Measurements from ENCODE around the gene CTPS1. TPM values are rescaled to one million over a fixed set of nuclear protein-coding genes. Genes with fewer than 3 reads are reported as not detected.

Gene CTPS1
- total RNA-seq, 1 experiment from 2014 or later, result 112 TPM

DNA sequence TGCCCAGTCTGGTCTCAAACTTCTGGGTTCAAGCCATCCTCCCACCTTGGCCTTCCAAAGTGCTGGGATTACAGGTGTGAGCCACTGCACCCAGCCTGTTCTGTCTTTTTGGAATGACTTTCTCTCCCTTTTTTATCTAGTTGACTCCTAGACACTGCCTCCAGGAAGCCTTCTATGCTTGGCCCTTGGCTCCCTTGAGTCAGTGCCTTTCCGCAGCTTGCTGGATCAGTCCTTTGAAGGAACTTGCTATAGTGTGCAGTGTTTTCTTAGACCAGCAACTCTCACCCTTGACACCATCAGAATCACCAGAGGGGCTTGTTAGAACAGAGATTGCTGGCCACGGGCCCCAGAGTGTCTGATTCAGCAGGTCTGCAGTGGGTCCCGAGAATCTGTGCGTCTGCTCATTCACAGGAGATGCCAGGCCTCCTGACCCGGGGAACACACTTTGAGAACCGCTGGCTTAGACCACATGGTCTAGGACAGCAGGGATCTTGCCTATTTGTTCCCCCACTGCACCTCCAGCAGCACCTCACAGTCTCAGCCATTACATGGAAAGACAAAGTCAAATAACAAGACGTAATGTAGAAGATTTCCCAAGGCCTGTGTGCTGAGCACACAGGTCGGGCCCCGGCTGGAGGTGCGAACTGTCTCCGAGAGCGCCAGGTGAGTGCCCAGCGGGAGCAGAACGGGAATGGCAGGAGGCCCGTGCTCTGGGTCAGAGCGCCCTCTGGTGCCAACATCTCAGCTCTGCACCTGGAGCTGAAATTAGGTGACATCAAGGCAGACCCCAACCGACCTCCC is 27.4 kb upstream of the CTPS1 start:
- DNase-seq, result peak; percentile 57 to 79
- no peaks in the 10 kb centered on the region for H3K4me1 ChIP-seq
- no peaks in the 10 kb centered on the region for H3K36me3 ChIP-seq

DNA sequence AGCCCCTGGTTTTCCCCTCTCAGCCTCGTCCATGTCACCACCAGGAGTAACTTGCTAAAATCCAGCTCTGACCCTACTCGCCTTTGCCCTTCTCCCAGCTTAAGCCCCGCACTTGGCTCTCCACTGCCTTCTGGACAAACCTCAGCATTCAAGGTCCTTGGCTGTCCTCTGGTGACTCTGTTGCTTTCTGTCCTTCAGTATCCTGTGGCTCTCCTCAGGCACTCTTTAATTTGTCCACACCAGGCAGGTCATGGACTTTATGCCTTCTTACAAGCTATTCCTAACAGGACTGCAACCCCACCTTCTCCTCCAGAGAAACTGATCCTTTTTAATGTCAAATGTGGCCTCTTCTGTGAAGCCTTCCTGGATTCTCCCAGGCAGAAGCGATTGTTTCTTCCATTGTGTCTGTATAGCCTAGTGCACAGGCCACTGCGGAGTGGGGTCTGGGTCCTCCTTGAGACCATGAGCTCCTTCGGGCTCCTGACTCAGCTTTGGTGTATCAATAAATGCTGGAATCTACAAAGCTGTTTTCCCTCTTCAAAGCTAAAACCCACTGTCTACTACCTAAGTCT is 26.7 kb upstream of the CTPS1 start:
- Histone ChIP-seq H3K36me3 (no peaks in the 10 kb centered on the region), H3K4me1 (no peaks in the 10 kb centered on the region), H3K27ac (no peak overlapping the region), H3K9me3 (replicated peaks) (no peaks in the 10 kb centered on the region), H3K27me3 (no peaks in the 10 kb centered on the region; the same call in 1 of the 2 replicates), H3K4me3 (no peak overlapping the region)
- no peak for DNase-seq

More for the DNA sequence above, 27.4 kb upstream of the CTPS1 start:
- Histone ChIP-seq H3K27me3 (no peaks in the 10 kb centered on the region; the same call in 1 of the 2 replicates), H3K4me3 (no peak overlapping the region), H3K9me3 (replicated peaks) (no peaks in the 10 kb centered on the region), H3K27ac (no peak overlapping the region)

DNA sequence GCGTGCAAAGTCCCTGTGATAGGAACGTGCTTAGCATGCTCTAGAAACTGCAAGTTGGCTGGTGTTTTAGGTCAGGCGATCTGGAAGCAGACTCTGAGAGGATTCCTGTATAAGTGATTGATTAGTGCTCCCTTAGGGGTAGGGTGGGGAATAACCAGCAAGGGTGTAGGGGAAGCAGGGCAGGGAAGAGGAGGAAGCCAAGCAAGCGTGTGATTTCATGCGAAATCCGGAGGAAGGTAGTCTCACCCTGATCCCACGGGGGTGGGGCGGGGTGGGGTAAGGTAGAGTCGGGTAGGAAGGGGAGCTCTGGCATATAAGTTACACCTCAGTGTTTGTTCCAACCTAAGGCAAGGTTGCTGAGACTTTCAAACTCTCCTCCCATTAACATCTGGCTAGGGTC is 24.9 kb upstream of the CTPS1 start:
- no peaks in the 10 kb centered on the region for H3K4me1 ChIP-seq
- DNase-seq, result no peak
- no peak overlapping the region for H3K27ac ChIP-seq
- H3K4me3 ChIP-seq, result no peak overlapping the region
- H3K27me3 ChIP-seq, result no peaks in the 10 kb centered on the region; the same call in 1 of the 2 replicates
- no peaks in the 10 kb centered on the region for H3K9me3 ChIP-seq (replicated peaks)
- no peaks in the 10 kb centered on the region for H3K36me3 ChIP-seq

DNA sequence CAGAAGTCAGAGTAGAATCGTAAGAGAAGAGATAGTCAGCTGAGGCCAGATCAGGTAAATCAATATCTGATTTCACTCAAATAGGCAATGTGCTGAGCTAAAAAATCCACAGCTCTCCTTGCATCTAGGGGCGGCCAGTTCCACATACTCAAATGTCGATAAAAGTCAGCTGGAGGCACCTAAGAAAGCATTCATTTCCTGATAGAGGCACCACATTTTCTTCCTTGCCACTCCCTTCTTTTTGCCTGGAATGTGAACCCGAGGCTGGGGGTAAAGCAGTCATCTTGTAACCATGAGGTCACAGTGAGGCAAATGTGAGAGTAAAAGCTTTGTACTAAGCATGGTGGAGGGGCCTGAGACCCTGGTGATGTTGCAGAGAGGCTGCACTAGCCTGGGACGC is 24.2 kb upstream of the CTPS1 start:
- H3K27me3 ChIP-seq, result no peaks in the 10 kb centered on the region; the same call in 1 of the 2 replicates
- H3K27ac ChIP-seq, result no peak overlapping the region
- no peak overlapping the region for H3K4me3 ChIP-seq
- H3K36me3 ChIP-seq, result no peaks in the 10 kb centered on the region
- DNase-seq, result no peak
- H3K9me3 ChIP-seq (replicated peaks), result no peaks in the 10 kb centered on the region
- no peaks in the 10 kb centered on the region for H3K4me1 ChIP-seq

DNA sequence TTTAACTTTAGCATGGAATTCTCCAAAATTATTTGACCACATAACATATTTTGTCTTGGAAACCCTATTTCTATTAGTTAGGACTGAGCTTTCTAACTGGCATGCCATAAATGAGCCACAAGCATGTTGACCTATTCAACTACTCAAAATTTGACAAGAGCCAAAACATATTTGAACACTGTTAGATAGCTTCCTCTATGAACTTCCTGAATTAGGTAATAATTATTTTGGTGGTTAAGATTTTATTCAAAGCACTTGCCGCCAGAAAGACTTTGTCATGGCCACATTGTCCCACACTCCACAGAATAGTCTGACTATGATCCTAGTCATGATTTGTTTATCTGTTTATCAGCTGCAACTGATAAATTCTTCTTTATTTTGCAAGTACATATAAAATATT is 23.1 kb upstream of the CTPS1 start:
- Histone ChIP-seq H3K27me3 (no peaks in the 10 kb centered on the region; the same call in 1 of the 2 replicates), H3K4me3 (no peak overlapping the region), H3K36me3 (no peaks in the 10 kb centered on the region), H3K9me3 (replicated peaks) (no peaks in the 10 kb centered on the region), H3K4me1 (no peaks in the 10 kb centered on the region), H3K27ac (no peak overlapping the region)
- DNase-seq, result no peak

DNA sequence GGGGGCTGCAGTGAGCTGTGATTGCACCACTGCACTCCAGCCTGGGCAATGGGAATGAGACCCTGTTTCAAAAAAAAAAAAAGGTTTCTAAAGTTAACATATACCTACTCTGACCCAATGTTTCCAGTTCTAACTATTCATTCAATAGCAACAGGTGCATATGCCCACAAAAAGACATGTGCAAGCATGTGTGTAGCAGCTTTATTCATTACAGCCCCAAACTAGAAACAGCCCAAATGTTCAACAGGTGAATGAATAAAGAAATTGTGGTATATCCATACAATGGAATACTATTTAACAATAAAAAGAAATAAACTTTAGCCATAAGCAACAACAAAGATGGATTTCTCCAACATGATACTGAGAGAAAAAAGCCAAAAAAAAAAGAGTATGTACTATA is 21.3 kb upstream of the CTPS1 start:
- Histone ChIP-seq H3K4me3 (no peak overlapping the region), H3K9me3 (replicated peaks) (no peaks in the 10 kb centered on the region), H3K4me1 (no peaks in the 10 kb centered on the region), H3K27ac (no peak overlapping the region), H3K36me3 (no peaks in the 10 kb centered on the region), H3K27me3 (peaks cover 3% of the 10 kb centered on the region; the same call in 1 of the 2 replicates)
- no peak for DNase-seq

DNA sequence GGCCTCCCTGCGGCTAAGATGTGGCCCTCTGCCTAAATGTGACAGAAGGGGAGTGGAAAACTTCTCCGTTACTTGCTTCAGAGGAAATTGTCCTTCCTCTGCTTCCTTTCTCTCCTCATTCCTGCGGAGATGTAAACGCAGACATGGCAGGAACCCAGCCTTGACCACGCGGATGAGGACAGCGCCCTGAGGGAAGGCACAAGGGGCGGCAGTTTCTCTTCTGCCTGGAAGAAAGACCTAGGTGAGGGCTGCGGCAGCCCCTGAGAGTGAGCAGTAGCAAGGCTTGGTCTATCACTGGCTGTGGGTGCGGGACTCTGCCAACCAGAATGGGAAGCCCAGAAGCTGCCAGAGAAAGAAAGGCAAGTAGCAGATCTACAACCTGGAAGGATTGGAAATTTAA is 14.0 kb upstream of the CTPS1 start:
- Histone ChIP-seq H3K27ac (no peak overlapping the region), H3K4me1 (peaks cover 18% of the 10 kb centered on the region), H3K27me3 (0 out of 2 replicates have a peak, but pooled peaks cover 3% of the 10 kb centered on the region), H3K36me3 (no peaks in the 10 kb centered on the region), H3K9me3 (replicated peaks) (no peaks in the 10 kb centered on the region), H3K4me3 (no peak overlapping the region)
- DNase-seq, result no peak

DNA sequence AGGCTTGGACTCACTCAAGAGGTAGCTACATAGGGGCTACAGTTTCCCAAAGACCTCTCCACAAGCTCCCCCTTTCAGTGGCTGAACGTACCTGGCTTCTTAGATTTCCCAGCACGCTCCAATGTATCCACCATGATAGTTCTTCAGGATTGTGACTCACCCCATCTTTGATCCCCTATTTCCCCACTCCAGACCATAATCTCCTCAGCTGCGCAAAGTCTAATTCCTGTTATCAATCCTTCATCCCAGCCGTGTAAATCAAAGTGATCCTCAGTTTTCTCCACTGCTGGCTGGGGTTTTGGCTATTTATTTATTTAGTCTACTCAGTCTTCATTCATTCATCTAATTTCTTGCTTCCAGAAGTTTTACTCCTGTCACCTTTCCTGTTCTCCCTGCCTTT is 13.1 kb upstream of the CTPS1 start:
- H3K36me3 ChIP-seq, result no peaks in the 10 kb centered on the region
- no peak overlapping the region for H3K27ac ChIP-seq
- peak in 1 of 2 experiments; percentile 32 for DNase-seq
- no peaks in the 10 kb centered on the region for H3K9me3 ChIP-seq (replicated peaks)
- no peak overlapping the region for H3K4me3 ChIP-seq
- H3K4me1 ChIP-seq, result peaks cover 18% of the 10 kb centered on the region
- 0 out of 2 replicates have a peak, but pooled peaks cover 3% of the 10 kb centered on the region for H3K27me3 ChIP-seq

DNA sequence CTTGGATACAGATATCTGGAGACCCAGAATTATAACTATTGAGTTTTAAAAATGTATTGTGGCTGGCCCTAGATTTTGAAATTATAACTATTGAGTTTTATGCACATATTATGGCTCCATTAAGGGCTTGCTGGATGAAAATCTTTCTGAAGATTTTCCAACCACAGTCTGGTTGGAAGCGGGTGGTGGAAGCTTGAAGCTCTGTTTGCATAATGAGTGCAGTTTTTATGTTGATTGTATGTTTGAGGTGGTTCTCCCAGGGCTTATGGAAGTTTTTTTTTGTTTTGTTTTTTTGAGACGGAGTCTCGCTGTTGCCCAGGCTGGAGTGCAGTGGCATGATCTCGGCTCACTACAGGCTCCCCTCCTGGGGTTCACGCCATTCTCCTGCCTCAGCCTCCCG is 10.1 kb upstream of the CTPS1 start:
- Histone ChIP-seq H3K36me3 (no peaks in the 10 kb centered on the region), H3K9me3 (replicated peaks) (no peaks in the 10 kb centered on the region), H3K4me3 (no peak overlapping the region), H3K4me1 (peaks cover 18% of the 10 kb centered on the region), H3K27ac (no peak overlapping the region), H3K27me3 (no peaks in the 10 kb centered on the region)
- DNase-seq, result no peak

DNA sequence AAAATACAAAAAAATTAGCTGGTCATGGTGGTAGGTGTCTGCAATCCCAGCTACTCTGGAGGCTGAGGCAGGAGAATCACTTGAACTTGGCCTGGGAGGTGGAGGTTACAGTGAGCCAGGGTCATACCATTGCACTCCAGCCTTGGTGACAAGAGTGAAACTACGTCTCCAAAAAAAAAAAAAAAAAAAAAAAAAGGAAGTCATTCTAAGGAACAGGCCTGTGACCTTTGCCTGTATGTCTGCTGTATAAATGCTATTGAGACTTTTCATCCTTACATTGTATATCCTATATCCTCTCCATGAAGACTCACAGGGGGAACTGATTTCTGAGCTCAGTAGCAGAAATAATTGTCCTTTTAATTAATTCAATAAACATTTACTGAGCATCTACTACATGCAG is 7.5 kb upstream of the CTPS1 start:
- Histone ChIP-seq H3K27ac (no peak overlapping the region), H3K4me1 (peaks cover 9% of the 10 kb centered on the region), H3K36me3 (no peaks in the 10 kb centered on the region), H3K9me3 (replicated peaks) (no peaks in the 10 kb centered on the region), H3K27me3 (no peaks in the 10 kb centered on the region), H3K4me3 (no peak overlapping the region)
- no peak for DNase-seq

DNA sequence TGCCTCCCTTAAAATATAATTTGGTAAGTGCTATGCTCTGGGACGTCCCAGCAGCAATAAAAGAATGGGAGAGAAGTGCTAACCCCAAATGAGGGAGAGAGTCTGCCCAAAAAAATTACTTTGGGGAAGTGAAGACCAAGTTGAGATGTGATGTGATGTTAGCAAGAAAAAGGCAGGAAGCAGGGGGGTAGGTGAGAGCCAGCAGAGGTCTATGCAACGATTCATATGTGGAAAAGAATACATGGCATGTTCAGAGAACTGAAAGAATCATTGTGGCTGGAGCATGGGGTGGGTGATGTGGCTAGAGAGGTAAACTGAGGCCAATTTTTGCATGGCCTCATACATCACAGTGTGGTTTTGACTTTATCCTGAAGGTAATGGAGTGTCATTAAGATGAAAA is 5.6 kb upstream of the CTPS1 start:
- no peak overlapping the region for H3K4me3 ChIP-seq
- H3K27ac ChIP-seq, result no peak overlapping the region
- no peaks in the 10 kb centered on the region for H3K9me3 ChIP-seq (replicated peaks)
- H3K27me3 ChIP-seq, result no peaks in the 10 kb centered on the region
- H3K36me3 ChIP-seq, result no peaks in the 10 kb centered on the region
- DNase-seq, result no peak
- H3K4me1 ChIP-seq, result no peaks in the 10 kb centered on the region

DNA sequence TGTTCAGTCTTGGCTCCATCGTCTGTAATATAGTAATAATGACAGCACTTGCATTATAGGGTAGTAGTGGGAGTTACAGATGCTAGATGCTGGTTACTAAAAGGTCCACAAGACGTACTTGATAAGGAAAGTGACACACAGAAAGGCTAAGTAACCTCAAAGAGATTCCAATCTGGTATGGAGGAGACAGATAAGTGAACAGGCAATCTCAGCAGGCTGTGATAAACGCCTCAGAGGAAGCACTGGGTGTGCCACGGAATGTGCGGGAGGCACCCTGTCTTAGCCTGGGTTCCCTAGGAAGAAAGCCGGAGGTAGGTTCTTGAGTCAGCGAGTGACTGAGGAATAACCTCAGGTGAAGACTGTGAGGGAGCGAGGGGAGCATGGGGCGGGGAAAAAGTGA is 4.6 kb upstream of the CTPS1 start:
- Histone ChIP-seq H3K4me3 (no peak overlapping the region), H3K9me3 (replicated peaks) (no peaks in the 10 kb centered on the region), H3K27ac (no peak overlapping the region), H3K36me3 (no peaks in the 10 kb centered on the region), H3K4me1 (no peaks in the 10 kb centered on the region), H3K27me3 (no peaks in the 10 kb centered on the region)
- no peak for DNase-seq

DNA sequence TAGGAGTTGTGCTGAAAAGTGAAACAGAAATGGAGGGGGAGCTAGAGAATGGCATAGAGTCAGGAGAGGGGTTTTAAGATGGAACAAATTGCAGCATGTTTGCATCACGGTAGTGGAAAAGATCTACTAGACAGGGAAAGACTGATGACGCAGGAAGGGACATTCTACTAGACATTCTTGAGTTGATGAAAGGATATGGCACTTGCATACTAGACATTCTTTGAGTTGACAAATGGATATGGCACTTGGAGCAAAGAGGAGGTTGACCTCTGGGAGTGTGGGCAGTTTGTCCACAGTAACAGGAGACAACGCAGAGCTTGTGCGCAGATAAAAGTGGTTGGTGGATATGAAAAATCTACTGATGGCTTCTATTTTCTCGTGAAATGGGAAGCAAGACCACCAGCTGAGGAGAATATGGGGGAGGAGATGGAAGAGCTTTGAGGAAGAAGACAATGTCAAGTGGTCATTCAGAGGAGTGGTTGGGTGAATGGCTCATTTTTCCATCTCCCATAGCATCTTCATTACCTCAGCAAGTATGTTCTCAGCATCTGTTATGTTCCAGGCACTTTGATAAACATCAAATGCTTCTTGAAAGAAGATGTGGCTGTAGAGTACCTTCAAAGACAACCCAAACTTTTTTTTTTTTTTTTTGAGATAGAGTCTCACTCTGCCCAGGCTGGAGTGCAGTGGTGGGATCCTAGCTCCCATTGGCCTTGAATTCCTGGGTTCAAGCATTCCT is 2.4 kb upstream of the CTPS1 start:
- DNase-seq, result no peak
- H3K4me3 ChIP-seq, result no peak overlapping the region
- H3K27ac ChIP-seq, result no peak overlapping the region
- H3K9me3 ChIP-seq (replicated peaks), result no peaks in the 10 kb centered on the region
- H3K4me1 ChIP-seq, result peaks cover 5% of the 10 kb centered on the region; the same call in 1 of the 2 replicates
- no peaks in the 10 kb centered on the region for H3K27me3 ChIP-seq
- 0 out of 2 replicates have a peak, but pooled peaks cover 5% of the 10 kb centered on the region for H3K36me3 ChIP-seq

DNA sequence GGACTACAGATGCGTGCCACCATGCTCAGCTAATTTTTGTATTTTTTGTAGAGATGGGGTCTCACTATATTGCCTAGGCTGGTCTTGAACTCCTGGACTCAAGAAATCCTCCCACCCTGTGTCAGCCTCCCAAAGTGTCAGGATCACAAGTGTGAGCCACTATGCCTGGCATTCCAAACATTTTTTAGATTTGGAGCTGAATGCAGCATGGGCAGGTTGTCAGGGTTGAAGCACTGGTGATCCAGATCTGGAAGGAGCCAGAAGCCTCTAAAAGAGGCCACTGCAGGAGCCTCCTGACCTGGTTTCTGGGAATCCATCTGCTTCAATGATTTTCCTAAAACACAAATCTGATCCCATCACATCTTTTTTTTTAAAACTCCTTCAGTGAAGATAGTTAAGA is 1.8 kb upstream of the CTPS1 start:
- DNase-seq, result no peak
- no peak overlapping the region for H3K27ac ChIP-seq
- no peaks in the 10 kb centered on the region for H3K27me3 ChIP-seq
- H3K4me1 ChIP-seq, result peaks cover 5% of the 10 kb centered on the region; the same call in 1 of the 2 replicates
- H3K4me3 ChIP-seq, result no peak overlapping the region
- H3K36me3 ChIP-seq, result peaks cover 9% of the 10 kb centered on the region
- no peaks in the 10 kb centered on the region for H3K9me3 ChIP-seq (replicated peaks)

DNA sequence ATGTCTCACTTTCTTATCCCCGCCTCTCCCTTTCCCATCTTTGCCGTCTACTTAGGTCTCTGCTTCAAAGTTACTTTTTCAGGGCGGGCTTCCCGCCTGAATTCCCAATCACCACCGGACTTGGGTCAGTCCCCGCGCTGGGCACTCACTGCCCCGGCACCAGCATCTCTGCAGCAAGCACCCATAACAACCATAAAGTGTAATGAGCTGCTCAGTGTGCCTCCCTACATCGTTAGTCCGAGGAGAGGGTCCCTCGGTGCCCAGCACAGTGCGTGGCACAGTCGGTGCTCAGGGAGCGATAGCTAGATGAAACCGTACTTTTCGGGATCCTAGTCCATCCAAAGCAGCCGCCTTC is 633 bp upstream of the CTPS1 start:
- Histone ChIP-seq H3K4me3 (peak overlapping the region; percentile 96), H3K4me1 (peaks cover 5% of the 10 kb centered on the region; the same call in 1 of the 2 replicates), H3K9me3 (replicated peaks) (no peaks in the 10 kb centered on the region), H3K27me3 (no peaks in the 10 kb centered on the region), H3K36me3 (peaks cover 19% of the 10 kb centered on the region), H3K27ac (peak overlapping the region; percentile 93; the same call in 1 of the 2 replicates)
- no peak for DNase-seq

Data from SJCRH30 (cell line).